Gastroesophageal sphincter (tissue), 4 donors: Measurements from ENCODE around the gene HTR6. TPM values are rescaled to one million over a fixed set of nuclear protein-coding genes. Genes with fewer than 3 reads are reported as not detected.

ENCODE experiments used
- ATAC-seq: fragments of 150-250 bp; one replicate; pipeline ENCODE4 v1.9.1; 2016; ENCODE audit warnings: mild to moderate bottlenecking, moderate library complexity
- H3K27ac ChIP-seq, 4 donors: fragments of 200-600 bp; sonication (generic) in 3 of 4; 1 replicate in 3 of 4; 2 replicates in 1 of 4; pipeline ENCODE4 v1.5.1; 2016 to 2019
- H3K27me3 ChIP-seq: fragments of 200-600 bp; sonication (generic); one replicate; pipeline ENCODE4 v1.5.1; 2019
- H3K36me3 ChIP-seq, 2 donors: fragments of 200-600 bp; sonication (generic); one replicate each; pipeline ENCODE4 v1.5.1; 2019; ENCODE audit warnings: control low read depth in 1 of 2
- H3K4me1 ChIP-seq, 3 donors: fragments of 200-600 bp; sonication (generic); 1 replicate in 2 of 3; 2 replicates in 1 of 3; pipeline ENCODE4 v1.5.1; 2016 to 2019; ENCODE audit warnings: control low read depth in 2 of 3
- H3K4me3 ChIP-seq, 2 donors: fragments of 200-600 bp; sonication (generic); one replicate each; pipeline ENCODE4 v1.5.1; 2019; ENCODE audit warnings: mild to moderate bottlenecking in 1 of 2, moderate library complexity in 1 of 2
- H3K9me3 ChIP-seq, 3 donors: fragments of 200-600 bp; sonication (generic); one replicate each; pipeline ENCODE4 v1.5.1; 2017 to 2019; ENCODE audit warnings: control low read depth in 2 of 3
- CTCF ChIP-seq, 4 experiments: fragments of 200-600 bp in 2 of 4; fragments of 450-650 bp in 2 of 4; sonication (generic) in 1 of 4; IDR thresholded peaks; one replicate each; pipeline ENCODE4 v1.5.1; 2017 to 2019; ENCODE audit warnings: antibody characterized with exemption in 4 of 4, mild to moderate bottlenecking in 2 of 4, moderate library complexity in 2 of 4
- EP300 ChIP-seq: sonication (generic); formaldehyde crosslinking; IDR thresholded peaks from one replicate; pipeline ENCODE4 v1.6.1; 2017; ENCODE audit warnings: antibody characterized with exemption, mild to moderate bottlenecking
- POLR2A ChIP-seq, 2 donors: fragments of 450-650 bp; IDR thresholded peaks; one replicate each; pipeline ENCODE4 v1.6.1; 2017; ENCODE audit warnings: antibody characterized with exemption in 2 of 2, mild to moderate bottlenecking in 2 of 2, moderate library complexity in 1 of 2
- POLR2AphosphoS5 ChIP-seq: sonication (generic); formaldehyde crosslinking; IDR thresholded peaks from one replicate; pipeline ENCODE4 v1.6.1; 2017; ENCODE audit warnings: antibody characterized with exemption
- WGBS, 2 donors: methylation state at CpG; one replicate each; pipeline ENCODE4 v1.1.5; 2018; ENCODE audit warnings: low coverage in 1 of 2; 5-methylcytosine and 5-hydroxymethylcytosine counted together
- total RNA-seq, 4 donors: library from RNA; depleted of rRNA; stranded (reverse); fragments of >200 nt; gene quantifications; one replicate each; pipeline ENCODE4 v1.1.0, GENCODE V29; 2016

The HTR6 gene
- total RNA-seq, 4 donors from 2014 or later: not detected

GRCh38 chr1:19668888-19669287 lies 4.2 kb downstream of the HTR6 start:
- H3K27me3 ChIP-seq: peaks cover 74% of the 10 kb centered on the region
- no peak for ATAC-seq

GRCh38 chr1:19670787-19671186 lies 6.1 kb downstream of the HTR6 start:
- 53 to 63% methylated on average over 2 to 3 of the region's 4 CpGs for WGBS, 2 donors
- Histone ChIP-seq H3K4me3 (no peak overlapping the region), H3K36me3 (no peaks in the 10 kb centered on the region), H3K4me1 (peaks cover 0 to 3% (median 0%) of the 10 kb centered on the region in 3 donors), H3K27me3 (peaks cover 67% of the 10 kb centered on the region), H3K27ac (no peak overlapping the region), H3K9me3 (no peaks in the 10 kb centered on the region)
- TF ChIP-seq POLR2AphosphoS5 (no peak), CTCF (IDR thresholded peaks at IDR 0.05) (no peak), EP300 (no peak), POLR2A (IDR thresholded peaks at IDR 0.05) (no peak)
- no peak for ATAC-seq

More at GRCh38 chr1:19668888-19669287, 4.2 kb downstream of the HTR6 start:
- Histone ChIP-seq H3K4me3 (no peak overlapping the region), H3K36me3 (no peaks in the 10 kb centered on the region), H3K4me1 (peaks cover 0 to 18% (median 9%) of the 10 kb centered on the region in 3 donors), H3K27ac (no peak overlapping the region), H3K9me3 (no peaks in the 10 kb centered on the region)
- TF ChIP-seq POLR2A (IDR thresholded peaks at IDR 0.05): no peak
- no peak for TF ChIP-seq CTCF (IDR thresholded peaks at IDR 0.05)
- no peak for TF ChIP-seq POLR2AphosphoS5
- TF ChIP-seq EP300: no peak
- 66 to 78% methylated on average over 3 to 8 of the region's 8 CpGs for WGBS, 2 donors

- TF ChIP-seq POLR2AphosphoS5: no peak
- no peak for TF ChIP-seq CTCF (IDR thresholded peaks at IDR 0.05)
- no peak for TF ChIP-seq EP300
- TF ChIP-seq POLR2A (IDR thresholded peaks at IDR 0.05): no peak
- Histone ChIP-seq H3K4me1 (no peaks in the 10 kb centered on the region), H3K36me3 (no peaks in the 10 kb centered on the region), H3K27me3 (peaks cover 55% of the 10 kb centered on the region), H3K9me3 (no peaks in the 10 kb centered on the region), H3K4me3 (no peak overlapping the region), H3K27ac (no peak overlapping the region)
- ATAC-seq: no peak
- WGBS, 2 donors: 30 to 57% methylated on average over 1 to 5 of the region's 6 CpGs
Measured at GRCh38 chr1:19672237-19672636, 7.6 kb downstream of the HTR6 start.

GRCh38 chr1:19675797-19676196 lies 11.1 kb downstream of the HTR6 start:
- Histone ChIP-seq H3K27ac (no peak overlapping the region), H3K27me3 (peaks cover 34% of the 10 kb centered on the region), H3K4me3 (no peak overlapping the region), H3K9me3 (no peaks in the 10 kb centered on the region), H3K4me1 (no peaks in the 10 kb centered on the region), H3K36me3 (no peaks in the 10 kb centered on the region)
- ATAC-seq: no peak
- WGBS, 2 donors: 60% methylated on average over 1 to 5 of the region's 5 CpGs
- no peak for TF ChIP-seq EP300
- TF ChIP-seq POLR2AphosphoS5: no peak
- no peak for TF ChIP-seq POLR2A (IDR thresholded peaks at IDR 0.05)
- TF ChIP-seq CTCF (IDR thresholded peaks at IDR 0.05): no peak

- H3K9me3 ChIP-seq: no peaks in the 10 kb centered on the region
- no peak overlapping the region for H3K27ac ChIP-seq
- no peak overlapping the region for H3K4me3 ChIP-seq
- peaks cover 31% of the 10 kb centered on the region for H3K27me3 ChIP-seq
- peaks cover 0 to under 1% of the 10 kb centered on the region in 2 donors for H3K36me3 ChIP-seq
- H3K4me1 ChIP-seq: no peaks in the 10 kb centered on the region
- 11 to 25% methylated on average over 3 to 12 of the region's 13 CpGs for WGBS, 2 donors
- ATAC-seq: peak; percentile 91
- TF ChIP-seq EP300 (no peak), CTCF (IDR thresholded peaks at IDR 0.05) (no peak), POLR2AphosphoS5 (no peak), POLR2A (IDR thresholded peaks at IDR 0.05) (no peak)
Measured at GRCh38 chr1:19676438-19676922, 11.8 kb downstream of the HTR6 start.
